Measurements from ENCODE around the gene SCCPDH.

DNA sequence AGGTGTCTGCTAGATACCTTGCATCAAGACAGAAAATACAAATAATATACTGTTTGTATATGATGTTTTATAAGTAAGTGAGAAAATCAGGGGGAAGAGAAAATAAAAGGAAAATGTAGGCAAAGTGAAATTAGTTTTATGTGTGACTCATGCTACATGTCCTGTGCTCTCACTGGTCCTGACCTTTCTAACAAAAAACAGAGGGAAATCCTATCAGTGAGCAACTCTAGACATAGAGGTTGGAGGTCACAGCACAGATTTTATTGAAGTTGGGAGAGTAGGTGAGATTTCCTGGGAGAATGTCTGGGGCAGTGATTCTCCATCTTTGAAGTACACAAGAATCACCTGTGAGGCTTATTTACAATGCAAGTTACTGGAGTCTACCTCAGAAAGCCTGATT is 9.5 kb downstream of the SCCPDH start:
- TF ChIP-seq, protein P1, sequence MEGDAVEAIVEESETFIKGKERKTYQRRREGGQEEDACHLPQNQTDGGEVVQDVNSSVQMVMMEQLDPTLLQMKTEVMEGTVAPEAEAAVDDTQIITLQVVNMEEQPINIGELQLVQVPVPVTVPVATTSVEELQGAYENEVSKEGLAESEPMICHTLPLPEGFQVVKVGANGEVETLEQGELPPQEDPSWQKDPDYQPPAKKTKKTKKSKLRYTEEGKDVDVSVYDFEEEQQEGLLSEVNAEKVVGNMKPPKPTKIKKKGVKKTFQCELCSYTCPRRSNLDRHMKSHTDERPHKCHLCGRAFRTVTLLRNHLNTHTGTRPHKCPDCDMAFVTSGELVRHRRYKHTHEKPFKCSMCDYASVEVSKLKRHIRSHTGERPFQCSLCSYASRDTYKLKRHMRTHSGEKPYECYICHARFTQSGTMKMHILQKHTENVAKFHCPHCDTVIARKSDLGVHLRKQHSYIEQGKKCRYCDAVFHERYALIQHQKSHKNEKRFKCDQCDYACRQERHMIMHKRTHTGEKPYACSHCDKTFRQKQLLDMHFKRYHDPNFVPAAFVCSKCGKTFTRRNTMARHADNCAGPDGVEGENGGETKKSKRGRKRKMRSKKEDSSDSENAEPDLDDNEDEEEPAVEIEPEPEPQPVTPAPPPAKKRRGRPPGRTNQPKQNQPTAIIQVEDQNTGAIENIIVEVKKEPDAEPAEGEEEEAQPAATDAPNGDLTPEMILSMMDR (IDR thresholded peaks at IDR 0.05; ENCODE audit: poor library complexity), result no peak
- no peak for TF ChIP-seq EZH2 (IDR thresholded peaks at IDR 0.05; ENCODE audit: borderline replicate concordance)

Data from hepatocyte (in vitro differentiated cells).